GM21423 (cell line): Measurements from ENCODE around the gene SLC25A38.
"Not testable (repeated sequence)": the region's sequence is repeated elsewhere in the genome, so short reads cannot be mapped to it uniquely, and the experiment has no call there.

ENCODE experiments used
- ATAC-seq: cut with Tn5 transposase; IDR thresholded peaks from one replicate; pipeline ENCODE4 v1.9.1; 2021; ENCODE audit warnings: mild to moderate bottlenecking, moderate library complexity; ENCODE audit not compliant: unreplicated experiment

SLC25A38 gene

DNA sequence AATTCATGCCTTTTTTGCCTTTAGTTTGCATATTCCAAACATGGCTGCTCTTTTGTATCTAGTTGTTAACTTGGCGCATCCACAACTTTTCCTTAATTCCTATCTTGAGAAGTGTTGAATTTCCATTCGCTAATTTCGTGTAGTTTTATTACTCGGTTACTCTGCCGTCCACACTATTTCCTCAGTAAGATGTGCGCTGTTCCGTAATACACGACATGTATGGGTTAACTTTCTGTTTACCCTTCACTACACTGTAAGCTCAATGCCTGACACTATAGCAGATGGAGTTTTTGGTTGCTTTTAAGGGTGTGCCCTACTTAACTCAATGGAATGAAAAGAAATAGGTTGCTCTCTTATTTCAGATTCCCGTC, 24.1 kb downstream of the SLC25A38 start:
- no peak for ATAC-seq

DNA sequence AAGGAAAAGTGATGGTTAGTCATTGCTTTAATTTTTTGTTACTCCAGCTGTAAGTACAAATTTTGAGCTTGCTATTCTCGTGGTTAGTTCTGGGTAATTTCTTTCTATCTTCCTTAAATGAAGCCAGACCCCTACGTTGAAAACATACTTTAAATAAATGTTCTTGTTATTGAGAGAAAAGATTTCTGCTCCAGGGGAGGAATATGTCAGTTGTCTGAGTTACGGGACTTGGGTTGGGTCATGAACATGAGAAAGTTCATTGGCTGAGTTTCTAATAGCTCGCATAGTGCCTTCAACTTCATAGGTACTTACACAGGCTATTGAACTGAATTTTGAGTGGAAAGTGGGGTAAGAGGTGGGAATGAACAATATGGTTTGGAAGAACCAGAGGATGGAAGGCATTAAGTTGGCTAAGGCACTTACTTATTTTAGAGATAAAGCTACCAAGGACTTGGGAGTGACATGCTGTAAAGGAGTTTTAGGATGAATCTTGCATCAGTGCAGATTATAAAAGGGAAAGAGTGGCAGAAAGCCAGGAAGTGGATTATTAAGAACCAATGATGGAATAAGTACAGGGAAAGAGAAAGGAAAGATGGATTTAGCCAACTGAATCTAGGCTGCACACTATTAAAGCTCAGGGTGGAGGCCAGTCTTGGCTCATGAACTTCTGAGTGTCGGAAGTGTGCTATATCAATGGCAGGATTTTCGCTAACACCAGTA, 24.8 kb downstream of the SLC25A38 start:
- no peak for ATAC-seq

DNA sequence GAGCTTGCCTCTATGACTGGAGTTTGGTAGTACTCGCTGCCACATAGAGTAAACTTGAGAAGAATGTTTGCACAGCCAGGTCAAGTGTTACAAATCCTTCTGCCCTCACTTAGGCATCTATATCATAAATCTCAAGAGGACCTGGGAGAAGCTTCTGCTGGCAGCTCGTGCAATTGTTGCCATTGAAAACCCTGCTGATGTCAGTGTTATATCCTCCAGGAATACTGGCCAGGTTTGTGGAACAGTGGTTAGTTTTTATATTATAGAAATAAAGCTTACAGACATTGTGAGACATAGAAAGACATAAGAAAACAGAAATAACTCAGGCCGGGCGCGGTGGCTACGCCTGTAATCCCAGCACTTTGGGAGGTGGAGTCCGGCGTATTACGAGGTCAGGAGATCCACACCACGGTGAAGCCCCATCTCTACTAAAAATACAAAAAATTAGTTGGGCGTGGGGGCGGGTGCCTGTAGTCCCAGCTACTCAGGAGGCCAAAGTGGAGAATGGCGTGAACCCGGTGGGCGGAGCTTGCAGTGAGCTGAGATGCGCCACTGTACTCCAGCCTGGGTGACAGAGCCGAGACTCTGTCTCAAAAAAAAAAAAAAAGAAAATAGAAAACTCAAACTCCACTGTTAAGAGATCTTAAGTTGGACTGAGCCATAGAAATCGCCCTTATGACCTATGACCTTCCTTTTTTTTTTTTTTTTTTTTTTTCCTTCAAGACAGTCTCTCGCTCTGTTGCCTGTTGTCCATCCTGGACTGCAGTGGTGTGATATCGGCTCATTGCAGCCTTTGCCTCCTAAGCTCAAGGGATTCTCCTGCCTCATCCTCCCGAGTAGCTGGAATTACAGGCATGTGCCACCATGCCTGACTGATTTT, 25.6 kb downstream of the SLC25A38 start:
- no peak for ATAC-seq

- ATAC-seq = no peak
Observed at GRCh38 chr3:39409514-39410136, 26.5 kb downstream of the SLC25A38 start.

DNA sequence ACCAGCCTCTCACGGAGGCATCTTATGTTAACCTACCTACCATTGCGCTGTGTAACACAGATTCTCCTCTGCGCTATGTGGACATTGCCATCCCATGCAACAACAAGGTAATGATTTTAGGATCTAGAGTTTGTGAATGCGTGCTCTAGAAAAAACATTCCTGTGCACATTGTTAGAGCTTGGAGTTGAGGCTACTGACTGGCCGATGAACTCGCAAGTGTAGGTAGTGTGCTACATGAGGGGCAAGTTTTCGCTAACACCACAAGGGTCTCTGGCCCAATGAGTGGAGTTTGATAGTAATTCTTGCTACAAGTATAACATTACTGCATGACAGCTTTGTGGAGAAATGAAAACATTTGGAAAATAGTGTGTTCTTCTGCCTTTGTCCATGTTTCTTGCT, 27.7 kb downstream of the SLC25A38 start:
- ATAC-seq = no peak

DNA sequence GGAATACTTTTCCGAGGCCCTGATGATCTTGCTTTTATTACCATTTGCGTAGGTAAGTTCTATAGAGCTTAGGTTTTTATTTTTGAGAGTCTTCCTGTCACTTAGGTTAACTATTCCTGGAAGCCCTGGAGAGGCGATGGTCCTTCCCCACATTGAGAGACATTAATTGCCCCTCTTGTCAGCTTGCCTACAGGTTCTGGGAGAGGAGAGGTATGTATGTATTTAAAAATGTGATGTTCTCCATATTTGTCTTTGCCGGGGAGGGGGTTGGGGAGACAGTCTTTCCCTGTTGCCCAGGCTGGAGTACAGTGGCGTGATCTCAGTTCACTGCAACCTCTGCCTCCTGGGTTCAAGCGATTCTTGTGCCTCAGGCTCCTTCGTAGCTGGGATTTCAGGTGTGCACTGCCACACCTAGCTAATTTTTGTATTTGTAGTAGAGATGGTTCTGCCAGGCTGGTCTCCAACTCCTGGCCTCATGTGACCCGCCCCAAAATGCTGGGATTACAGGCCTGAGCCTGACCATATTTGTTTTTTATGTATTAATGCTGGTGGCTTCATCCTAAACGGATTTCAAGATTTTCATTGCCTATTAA, 29.6 kb downstream of the SLC25A38 start:
- ATAC-seq = no peak

- no peak for ATAC-seq
Observed at GRCh38 chr3:39413691-39414420, 30.7 kb downstream of the SLC25A38 start.

DNA sequence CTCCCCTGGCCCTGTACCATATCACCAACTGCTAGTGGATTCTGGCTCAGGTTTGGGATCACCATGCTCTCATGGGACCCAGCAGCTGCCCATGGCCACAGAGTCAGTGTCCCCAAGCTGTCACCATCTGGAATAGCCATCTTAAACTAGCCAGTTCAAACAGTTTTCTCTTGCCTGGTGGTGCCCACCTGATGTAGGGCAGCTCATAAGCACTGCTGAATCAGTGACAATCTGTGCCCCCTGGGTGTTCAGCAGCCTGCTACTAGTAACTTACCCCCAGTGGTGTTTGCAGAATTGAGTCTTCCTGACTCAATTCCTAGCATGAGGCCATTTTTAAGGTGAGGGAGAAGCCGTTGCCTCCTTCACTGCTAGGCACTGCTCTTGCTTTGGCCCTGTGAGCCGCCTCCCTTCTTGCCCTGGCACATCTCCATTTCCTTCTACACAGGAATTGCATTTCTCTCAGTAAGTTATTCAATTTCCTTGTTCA, 31.3 kb downstream of the SLC25A38 start:
- ATAC-seq = no peak

DNA sequence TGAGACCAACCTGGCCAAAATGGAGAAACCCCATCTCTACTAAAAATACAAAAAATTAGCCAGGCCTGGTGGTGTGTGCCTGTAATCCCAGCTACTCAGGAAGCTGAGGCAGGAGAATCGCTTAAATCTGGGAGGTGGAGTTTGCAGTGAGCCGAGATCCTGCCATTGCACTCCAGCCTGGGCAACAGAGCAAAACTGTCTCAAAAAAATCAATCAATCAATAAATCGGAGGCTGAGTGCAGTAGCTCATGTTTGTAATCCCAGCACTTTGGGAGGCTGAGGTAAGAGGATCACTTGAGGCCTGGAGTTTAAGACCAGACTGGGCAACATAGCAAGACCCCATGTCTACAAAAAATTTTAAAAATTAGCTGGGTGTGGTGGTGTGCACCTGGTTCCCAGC, 32.1 kb downstream of the SLC25A38 start:
- not testable (repeated sequence) for ATAC-seq

DNA sequence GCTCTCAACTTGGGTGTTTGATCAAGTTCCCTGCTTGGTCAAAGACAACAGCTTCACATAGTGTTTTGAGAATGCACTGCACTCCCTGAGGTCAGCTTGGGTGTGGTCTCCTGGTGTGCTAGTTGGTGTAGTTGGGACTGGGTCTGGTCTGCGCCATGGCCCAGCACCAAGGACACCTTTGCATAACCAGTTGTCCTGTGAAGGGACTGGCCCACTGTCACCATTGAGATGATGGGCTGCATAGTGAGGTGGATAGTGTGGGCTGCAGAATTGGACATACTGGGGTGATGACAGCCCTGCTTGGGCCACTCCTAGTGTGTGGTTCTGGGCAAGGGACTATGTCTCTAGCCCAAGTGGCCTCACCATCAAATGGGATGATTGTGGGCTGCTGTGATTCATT, 32.8 kb downstream of the SLC25A38 start:
- ATAC-seq = no peak

- ATAC-seq = not testable (repeated sequence)
Observed at GRCh38 chr3:39416998-39417397, 33.8 kb downstream of the SLC25A38 start.

DNA sequence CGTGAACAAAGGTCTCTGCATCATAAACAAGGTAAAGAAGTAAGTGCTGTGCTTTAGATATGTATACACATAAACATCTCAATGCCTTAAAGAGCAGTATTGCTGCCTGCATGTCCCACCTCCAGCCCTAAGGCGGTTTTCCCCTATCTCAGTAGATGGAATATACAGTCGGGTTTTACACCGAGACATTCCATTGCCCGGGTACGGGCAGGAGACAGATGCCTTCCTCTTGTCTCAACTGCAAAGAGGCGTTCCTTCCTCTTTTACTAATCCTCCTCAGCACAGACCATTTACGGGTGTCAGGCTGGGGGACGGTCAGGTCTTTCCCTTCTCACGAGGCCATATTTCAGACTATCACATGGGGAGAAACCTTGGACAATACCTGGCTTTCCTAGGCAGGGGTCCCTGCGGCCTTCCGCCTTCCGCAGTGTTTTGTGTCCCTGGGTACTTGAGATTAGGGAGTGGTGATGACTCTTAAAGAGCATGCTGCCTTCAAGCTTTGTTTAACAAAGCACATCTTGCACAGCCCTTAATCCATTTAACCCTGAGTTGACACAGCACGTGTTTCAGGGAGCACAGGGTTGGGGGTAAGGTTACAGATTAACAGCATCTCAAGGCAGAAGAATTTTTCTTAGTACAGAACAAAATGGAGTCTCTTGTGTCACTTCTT, 35.5 kb downstream of the SLC25A38 start:
- not testable (repeated sequence) for ATAC-seq

DNA sequence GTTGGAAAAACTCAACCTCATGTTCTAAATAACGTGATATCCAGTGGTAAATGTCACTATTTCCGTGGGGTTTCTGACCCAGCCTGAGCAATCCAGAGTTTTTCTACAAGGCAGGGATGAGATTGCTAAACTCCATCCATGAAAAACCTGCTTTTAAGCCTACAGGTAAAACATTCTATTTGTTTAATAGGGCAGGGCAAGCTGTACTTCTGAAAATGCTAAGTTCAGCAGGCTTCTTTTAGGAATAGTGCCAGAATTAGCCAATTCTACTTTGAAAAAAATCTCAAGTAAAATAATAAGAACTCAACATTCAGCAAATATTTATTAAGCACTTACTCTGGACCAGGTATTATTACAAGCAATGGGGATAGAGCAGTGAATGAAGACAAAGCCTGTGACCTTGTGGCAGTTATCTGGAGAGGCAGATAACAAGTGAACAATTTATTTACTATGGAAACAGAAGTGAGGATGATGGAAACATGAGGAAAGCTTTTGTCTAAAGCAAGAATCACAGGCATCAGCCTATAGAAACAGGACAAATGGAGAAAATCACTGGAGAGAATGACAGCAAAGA, 36.7 kb downstream of the SLC25A38 start:
- ATAC-seq = no peak

- ATAC-seq = no peak
Observed at GRCh38 chr3:39420543-39420942, 37.4 kb downstream of the SLC25A38 start.

- ATAC-seq = no peak
Observed at GRCh38 chr3:39423436-39423970, 40.3 kb downstream of the SLC25A38 start.

GRCh38 chr3:39426312-39426711, 43.1 kb downstream of the SLC25A38 start:
- no peak for ATAC-seq

GRCh38 chr3:39427506-39427905, 44.3 kb downstream of the SLC25A38 start:
- ATAC-seq = no peak

- no peak for ATAC-seq
Observed at GRCh38 chr3:39428745-39429201, 45.6 kb downstream of the SLC25A38 start.

DNA sequence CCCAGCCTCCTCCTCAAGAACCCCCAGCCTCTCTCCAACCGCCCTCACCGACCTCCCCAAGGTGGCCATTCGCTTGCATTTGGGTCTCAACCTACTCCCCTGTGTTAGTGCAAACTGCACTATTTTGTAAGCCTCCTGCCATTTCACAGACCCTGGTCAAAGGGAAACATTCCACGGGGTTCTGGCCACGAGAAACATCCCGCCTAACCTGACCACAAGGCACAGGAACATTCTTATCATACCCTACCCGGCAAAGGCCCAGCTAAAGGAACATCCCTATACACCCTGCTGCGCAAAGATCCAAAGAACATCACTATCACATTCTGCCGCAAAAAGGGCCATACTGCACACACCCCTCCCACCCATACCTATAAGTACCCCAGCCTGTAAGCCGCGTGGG, 46.3 kb downstream of the SLC25A38 start:
- no peak for ATAC-seq
